Fibroblast of mammary gland (primary cell): ENCODE results near the gene GRIK3.

Source experiments
- DNase-seq: peaks from one replicate; pipeline ENCODE4 v3.0.0-alpha.2; 2010; ENCODE audit warnings: low read depth
- H3K4me3 ChIP-seq: 2 replicates; pipeline ENCODE4 v1.5.1; 2011; ENCODE audit warnings: low read depth, mild to moderate bottlenecking, low read length, moderate library complexity; ENCODE audit not compliant: control insufficient read depth
- TF ChIP-seq, protein P1 (sequence below): conservative IDR thresholded peaks from 2 replicates; pipeline ENCODE4 v1.5.1; 2011; ENCODE audit warnings: low read depth, low read length, inconsistent platforms; ENCODE audit not compliant: control insufficient read depth, insufficient read depth

GRIK3 gene

GRCh38 chr1:36755303-36756230, 278.7 kb downstream of the GRIK3 start:
- H3K4me3 ChIP-seq = no peak overlapping the region
- TF ChIP-seq, protein P1, sequence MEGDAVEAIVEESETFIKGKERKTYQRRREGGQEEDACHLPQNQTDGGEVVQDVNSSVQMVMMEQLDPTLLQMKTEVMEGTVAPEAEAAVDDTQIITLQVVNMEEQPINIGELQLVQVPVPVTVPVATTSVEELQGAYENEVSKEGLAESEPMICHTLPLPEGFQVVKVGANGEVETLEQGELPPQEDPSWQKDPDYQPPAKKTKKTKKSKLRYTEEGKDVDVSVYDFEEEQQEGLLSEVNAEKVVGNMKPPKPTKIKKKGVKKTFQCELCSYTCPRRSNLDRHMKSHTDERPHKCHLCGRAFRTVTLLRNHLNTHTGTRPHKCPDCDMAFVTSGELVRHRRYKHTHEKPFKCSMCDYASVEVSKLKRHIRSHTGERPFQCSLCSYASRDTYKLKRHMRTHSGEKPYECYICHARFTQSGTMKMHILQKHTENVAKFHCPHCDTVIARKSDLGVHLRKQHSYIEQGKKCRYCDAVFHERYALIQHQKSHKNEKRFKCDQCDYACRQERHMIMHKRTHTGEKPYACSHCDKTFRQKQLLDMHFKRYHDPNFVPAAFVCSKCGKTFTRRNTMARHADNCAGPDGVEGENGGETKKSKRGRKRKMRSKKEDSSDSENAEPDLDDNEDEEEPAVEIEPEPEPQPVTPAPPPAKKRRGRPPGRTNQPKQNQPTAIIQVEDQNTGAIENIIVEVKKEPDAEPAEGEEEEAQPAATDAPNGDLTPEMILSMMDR = no peak
- DNase-seq = no peak

GRCh38 chr1:36754366-36754765, 279.9 kb downstream of the GRIK3 start:
- DNase-seq = no peak
- no peak overlapping the region for H3K4me3 ChIP-seq
- TF ChIP-seq, protein P1 = no peak

DNA sequence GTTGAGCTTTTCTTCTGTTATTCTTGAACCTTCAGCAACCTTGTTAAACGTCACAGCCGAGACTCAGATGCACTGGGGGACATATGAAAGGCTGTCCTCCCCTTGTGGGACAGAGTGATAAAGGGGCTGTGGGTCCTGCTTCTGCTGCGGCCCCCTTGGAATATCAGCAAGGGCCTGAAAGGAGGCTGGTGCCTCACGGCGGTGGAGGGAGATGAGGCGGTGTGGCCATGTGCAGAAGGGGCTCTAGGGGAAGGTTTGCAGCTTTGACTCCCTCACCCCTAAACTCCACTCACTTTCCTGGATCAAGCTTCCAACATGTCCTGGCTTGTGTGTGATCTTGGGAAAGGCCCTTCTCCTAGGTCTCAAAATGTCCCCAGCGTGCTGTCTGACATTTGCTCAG, 280.9 kb downstream of the GRIK3 start:
- TF ChIP-seq, protein P1 = no peak
- no peak overlapping the region for H3K4me3 ChIP-seq
- DNase-seq = no peak

- no peak for DNase-seq
- no peak overlapping the region for H3K4me3 ChIP-seq
- TF ChIP-seq, protein P1 = no peak
Measured at GRCh38 chr1:36752891-36753361, 281.4 kb downstream of the GRIK3 start.

DNA sequence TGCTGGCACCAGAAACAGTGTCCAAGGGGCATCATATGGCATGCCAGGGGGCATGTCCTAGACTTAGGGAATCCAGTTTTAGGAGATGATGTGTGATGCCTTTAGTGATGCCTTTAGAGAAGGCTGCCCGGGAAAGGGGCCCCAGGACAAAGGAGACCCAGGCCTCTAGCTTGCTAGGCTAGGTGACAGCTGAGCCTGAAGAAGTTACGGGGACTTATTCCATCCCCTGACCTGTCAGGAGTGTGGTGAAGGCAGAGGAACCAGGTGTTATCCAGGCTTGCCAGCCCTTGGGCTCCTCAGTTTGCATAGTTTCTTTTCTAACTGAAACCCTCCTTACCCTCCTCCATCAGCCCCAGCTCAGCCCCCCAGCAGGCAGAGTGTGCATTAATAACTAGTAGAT, 281.9 kb downstream of the GRIK3 start:
- TF ChIP-seq, protein P1 = no peak
- DNase-seq = no peak
- H3K4me3 ChIP-seq = no peak overlapping the region

GRCh38 chr1:36751525-36751924, 282.8 kb downstream of the GRIK3 start:
- no peak overlapping the region for H3K4me3 ChIP-seq
- TF ChIP-seq, protein P1 = no peak
- no peak for DNase-seq
